ENCODE results near the gene P2RX6. TPM values are rescaled to one million over a fixed set of nuclear protein-coding genes. Genes with fewer than 3 reads are reported as not detected.

Gene P2RX6
- total RNA-seq, 2 experiments from 2014 or later, result 0.22 to 0.25 TPM

DNA sequence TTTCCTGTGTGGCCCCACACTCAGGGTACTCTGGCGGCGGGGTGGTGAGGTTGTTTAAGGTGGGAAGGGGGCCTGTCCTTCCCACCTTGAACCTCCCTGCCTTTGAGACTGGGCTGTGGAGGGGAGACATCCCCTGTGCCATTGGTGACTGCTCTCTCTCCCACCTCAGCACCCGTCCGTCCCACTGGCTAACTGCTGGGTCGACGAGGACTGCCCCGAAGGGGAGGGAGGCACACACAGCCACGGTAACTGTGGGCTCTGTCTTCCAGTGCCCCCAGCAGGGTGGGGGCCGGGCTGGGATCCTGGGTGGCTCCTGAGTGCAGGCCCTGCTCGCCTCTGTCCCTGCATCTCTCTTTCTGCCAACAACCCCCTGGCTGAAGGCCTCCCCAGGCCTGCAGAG lies 7.5 kb downstream of the P2RX6 start:
- CTCF ChIA-PET, result no interaction called here

GRCh38 chr22:21022955-21023614 lies 8.1 kb downstream of the P2RX6 start:
- no peaks in the 10 kb centered on the region for H3K36me3 Mint-ChIP-seq (ENCODE audit: low read depth)
- peaks cover 12% of the 10 kb centered on the region for H3K4me1 Mint-ChIP-seq (ENCODE audit: low read depth)
- intact Hi-C loops (cut with micrococcal nuclease), result no loop called here
- POLR2A ChIA-PET, result no interaction called here
- no peaks in the 10 kb centered on the region for H3K27me3 Mint-ChIP-seq
- ATAC-seq, result no peak
- no peak overlapping the region for H3K4me3 Mint-ChIP-seq
- CTCF ChIA-PET, result interaction anchor here (1.2 kb wide), 1 partner anchor 84 kb away, joined by 3 read pairs; no protein-coding TSS in a partner anchor
- TF ChIP-seq CTCF (IDR thresholded peaks at IDR 0.05), result no peak
- DNase-seq, result no peak
- H3K27ac Mint-ChIP-seq, result no peak overlapping the region
- no peaks in the 10 kb centered on the region for H3K9me3 Mint-ChIP-seq

More for the DNA sequence above, 7.5 kb downstream of the P2RX6 start:
- ATAC-seq (no peak), DNase-seq (no peak)
- Mint-ChIP-seq H3K4me3 (no peak overlapping the region), H3K27ac (no peak overlapping the region), H3K27me3 (no peaks in the 10 kb centered on the region), H3K4me1 (ENCODE audit: low read depth) (peaks cover 12% of the 10 kb centered on the region), H3K36me3 (ENCODE audit: low read depth) (no peaks in the 10 kb centered on the region), H3K9me3 (no peaks in the 10 kb centered on the region)
- intact Hi-C loops (cut with micrococcal nuclease), result no loop called here
- POLR2A ChIA-PET, result no interaction called here
- TF ChIP-seq CTCF (IDR thresholded peaks at IDR 0.05), result no peak

DNA sequence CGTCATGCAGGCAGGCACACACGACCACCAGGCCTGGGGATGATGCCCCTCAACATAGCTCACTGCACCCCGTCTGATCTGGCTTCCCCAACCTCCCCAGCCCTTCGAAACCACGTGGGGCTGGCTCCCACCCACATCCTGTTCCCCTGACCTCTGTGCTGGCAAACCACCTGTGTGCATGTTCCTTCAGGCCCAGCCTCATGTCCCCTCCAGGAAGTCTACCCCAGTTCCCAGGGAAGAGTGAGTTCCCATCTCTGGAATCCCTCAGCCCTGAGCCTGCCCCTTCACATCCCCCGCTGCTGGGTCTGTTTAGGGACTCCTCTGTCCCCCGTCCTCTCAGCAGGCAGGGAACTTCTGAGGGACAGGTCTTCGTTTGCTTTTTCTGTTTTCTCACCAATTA lies 10.3 kb downstream of the P2RX6 start:
- peak overlapping the region; percentile 63 for H3K27ac Mint-ChIP-seq

GRCh38 chr22:21025763-21026755 lies 11.1 kb downstream of the P2RX6 start:
- Mint-ChIP-seq H3K27ac (peak overlapping the region; percentile 63), H3K4me1 (ENCODE audit: low read depth) (peaks cover 12% of the 10 kb centered on the region), H3K9me3 (no peaks in the 10 kb centered on the region), H3K27me3 (peaks cover 9% of the 10 kb centered on the region), H3K36me3 (ENCODE audit: low read depth) (no peaks in the 10 kb centered on the region), H3K4me3 (no peak overlapping the region)
- ATAC-seq (no peak), DNase-seq (no peak)
- POLR2A ChIA-PET, result no interaction called here
- intact Hi-C loops (cut with micrococcal nuclease), result no loop called here
- CTCF ChIA-PET, result interaction anchor here (1.2 kb wide), 1 partner anchor 68 kb away, joined by 3 read pairs; no protein-coding TSS in a partner anchor
- no peak for TF ChIP-seq CTCF (IDR thresholded peaks at IDR 0.05)

More for the DNA sequence above, 10.3 kb downstream of the P2RX6 start:
- intact Hi-C loops (cut with micrococcal nuclease), result no loop called here
- ChIA-PET CTCF (no interaction called here), POLR2A (no interaction called here)
- DNase-seq, result peak; percentile 56
- peaks cover 12% of the 10 kb centered on the region for H3K4me1 Mint-ChIP-seq (ENCODE audit: low read depth)
- peak; percentile 73 for ATAC-seq
- no peaks in the 10 kb centered on the region for H3K9me3 Mint-ChIP-seq
- H3K4me3 Mint-ChIP-seq, result no peak overlapping the region
- H3K36me3 Mint-ChIP-seq (ENCODE audit: low read depth), result no peaks in the 10 kb centered on the region
- peaks cover 2% of the 10 kb centered on the region for H3K27me3 Mint-ChIP-seq
- no peak for TF ChIP-seq CTCF (IDR thresholded peaks at IDR 0.05)

All from activated CD8-positive, alpha-beta T cell treated with anti-CD3 and anti-CD28 coated beads for 36 hours (primary cell).